K562 (cell line): ENCODE measurements around the gene FLAD1. TPM values are rescaled to one million over a fixed set of nuclear protein-coding genes. Genes with fewer than 3 reads are reported as not detected.
A peak's percentile ranks its signal among the peaks of the same experiment; 100 is the strongest.

Source experiments
- CHD1 ChIP-seq: fragments of 200-600 bp; sonication (generic); IDR thresholded peaks from one replicate; pipeline ENCODE4 v1.6.1; 2012; ENCODE audit warnings: mild to moderate bottlenecking, moderate library complexity, low read length, inconsistent platforms
- COPS2 ChIP-seq: fragments of 450-650 bp; conservative IDR thresholded peaks from 2 replicates; pipeline ENCODE4 v1.6.1; 2016; ENCODE audit warnings: mild to moderate bottlenecking, moderate library complexity
- CREB3L1 ChIP-seq: fragments of 450-650 bp; IDR thresholded peaks from 2 replicates; pipeline ENCODE4 v1.6.1; 2014; ENCODE audit warnings: low read depth, mild to moderate bottlenecking, moderate library complexity, borderline replicate concordance
- CTCF ChIP-seq, 3 experiments: IDR thresholded peaks in 2 of 3; conservative IDR thresholded peaks in 1 of 3; 2 replicates each; pipeline ENCODE4 v1.5.1; 2011 to 2012; ENCODE audit warnings: low read length in 3 of 3, mild to moderate bottlenecking in 3 of 3, control low read depth in 2 of 3, improper control_type of control experiment in 1 of 3, inconsistent platforms in 1 of 3, low read depth in 1 of 3, mixed read lengths in 1 of 3, moderate library complexity in 1 of 3; ENCODE audit not compliant: insufficient read depth in 2 of 3
- DDX20 ChIP-seq: fragments of 450-650 bp; IDR thresholded peaks from 2 replicates; pipeline ENCODE4 v1.6.1; 2016; ENCODE audit warnings: missing genetic modification characterization, low read depth, mild to moderate bottlenecking, missing compliant biosample characterization, moderate library complexity
- E2F1 ChIP-seq: sonication (generic); formaldehyde crosslinking; IDR thresholded peaks from 2 replicates; pipeline ENCODE4 v1.8.1; 2023; ENCODE audit warnings: mild to moderate bottlenecking, missing genetic modification reagents, moderate library complexity
- E2F4 ChIP-seq: sonication (generic); formaldehyde crosslinking; IDR thresholded peaks from 2 replicates; pipeline ENCODE4 v1.8.0; 2022; ENCODE audit warnings: mild to moderate bottlenecking, low read depth, missing genetic modification reagents
- FOXJ3 ChIP-seq: sonication (generic); formaldehyde crosslinking; IDR thresholded peaks from 2 replicates; pipeline ENCODE4 v1.4.0; 2020; ENCODE audit warnings: mild to moderate bottlenecking, missing genetic modification reagents
- GATA2 ChIP-seq: sonication (generic); formaldehyde crosslinking; IDR thresholded peaks from 2 replicates; pipeline ENCODE4 v1.4.0; 2020; ENCODE audit warnings: mild to moderate bottlenecking, missing genetic modification reagents
- HLTF ChIP-seq: fragments of 450-650 bp; IDR thresholded peaks from 2 replicates; pipeline ENCODE4 v1.6.1; 2016
- MNT ChIP-seq, 2 experiments: fragments of 450-650 bp; conservative IDR thresholded peaks; 2 replicates each; pipeline ENCODE4 v1.6.1; 2017; ENCODE audit warnings: mild to moderate bottlenecking in 2 of 2, moderate library complexity in 2 of 2
- RBM22 ChIP-seq: fragments of 200-400 bp; formaldehyde crosslinking; IDR thresholded peaks from 2 replicates; pipeline ENCODE4 v1.6.1; 2018; ENCODE audit warnings: low read length, low read depth; ENCODE audit not compliant: poor library complexity, severe bottlenecking
- SAFB ChIP-seq: fragments of 200-400 bp; formaldehyde crosslinking; IDR thresholded peaks from 2 replicates; pipeline ENCODE4 v1.6.1; 2017; ENCODE audit warnings: low read depth, low read length, borderline replicate concordance
- U2AF2 ChIP-seq: fragments of 200-400 bp; formaldehyde crosslinking; optimal IDR thresholded peaks from 2 replicates; pipeline ENCODE3; 2017; ENCODE audit warnings: low read depth, mild to moderate bottlenecking, low read length
- ZBTB2 ChIP-seq: fragments of 450-650 bp; IDR thresholded peaks from 2 replicates; pipeline ENCODE4 v1.6.1; 2016; ENCODE audit warnings: antibody characterized with exemption
- ZNF384 ChIP-seq: IDR thresholded peaks from 2 replicates; pipeline ENCODE4 v1.6.1; 2012; ENCODE audit warnings: low read depth, low read length, improper control_type of control experiment
- ZZZ3 ChIP-seq: fragments of 450-650 bp; IDR thresholded peaks from 2 replicates; pipeline ENCODE4 v1.6.1; 2016; ENCODE audit warnings: antibody characterized with exemption, mild to moderate bottlenecking, moderate library complexity
- polyA plus RNA-seq, 8 experiments: library from polyadenylated mRNA; depleted of rRNA in 4 of 8; stranded (reverse) in 5 of 8; unstranded in 3 of 8; fragments of >200 nt; fragmentation: Nextera tagmentation in 2 of 8; fragmentation: Illumina TruSeq in 1 of 8; extraction: Ambion mirVana in 2 of 8; extraction: Trizol in 1 of 8; gene quantifications; 2 replicates each; pipeline versions ENCODE4 v1.2.1 to v1.2.3, GENCODE V29; 2011 to 2014; ENCODE audit warnings: inconsistent platforms in 1 of 8, missing spikeins in 1 of 8
- total RNA-seq, 7 experiments: library from RNA; depleted of rRNA in 6 of 7; stranded (reverse); fragments of >200 nt in 6 of 7; fragmentation: Illumina TruSeq in 2 of 7; extraction: Trizol in 2 of 7; gene quantifications; 2 replicates each; pipeline versions ENCODE4 v1.2.1 to v1.2.3, GENCODE V29; 2011 to 2021; ENCODE audit warnings: low replicate concordance in 1 of 7

The FLAD1 gene
- total and polyA plus RNA-seq, 9 of the 15 experiments (the other 6 are each of a cell fraction or from before 2014, with no cell fraction given) = 24.9 to 85.8 (median 67.0) TPM

GRCh38 chr1:155001675-155002463 is 18.7 kb downstream of the FLAD1 start (continued):
- TF ChIP-seq DDX20 (tag) (no peak), CHD1 (no peak), RBM22 (no peak), GATA2 (CRISPR knock-in tag) (no peak), FOXJ3 (no peak), MNT (conservative IDR thresholded peaks at IDR 0.05) (peak; percentile 74), ZZZ3 (no peak), CREB3L1 (peak; percentile 62; the same call in 1 of the 2 replicates), CTCF (IDR thresholded peaks at IDR 0.05 in 2 of 3, conservative IDR thresholded peaks at IDR 0.05 in 1 of 3; ENCODE audit: insufficient read depth in 2 of 3, low read depth in 1 of 3, low read length in 3 of 3) (peak; percentile 60 to 70 (median 65)), ZBTB2 (peak; percentile 91), COPS2 (no peak), SAFB (peak; percentile 100), E2F1 (CRISPR knock-in tag) (no peak), E2F4 (CRISPR knock-in tag) (no peak), HLTF (peak; percentile 68; the same call in 1 of the 2 replicates), ZNF384 (no peak), U2AF2 (no peak)
